Epithelial cell of esophagus (primary cell): ENCODE data around the gene SUGP2.
A peak's percentile ranks its signal among the peaks of the same experiment; 100 is the strongest.

Experiments used
- DNase-seq: peaks from one replicate; pipeline ENCODE4 v3.0.0; 2010; ENCODE audit warnings: low read depth
- H3K4me3 ChIP-seq: 2 replicates; pipeline ENCODE4 v1.5.1; 2011; ENCODE audit warnings: mild to moderate bottlenecking, low read length, control low read depth
- TF ChIP-seq, protein P1 (sequence below): IDR thresholded peaks from 2 replicates; pipeline ENCODE4 v1.5.1; 2011; ENCODE audit warnings: low read depth, mild to moderate bottlenecking, low read length, control low read depth, inconsistent platforms; ENCODE audit not compliant: insufficient read depth; ENCODE audit errors: missing control alignments

SUGP2 gene

DNA sequence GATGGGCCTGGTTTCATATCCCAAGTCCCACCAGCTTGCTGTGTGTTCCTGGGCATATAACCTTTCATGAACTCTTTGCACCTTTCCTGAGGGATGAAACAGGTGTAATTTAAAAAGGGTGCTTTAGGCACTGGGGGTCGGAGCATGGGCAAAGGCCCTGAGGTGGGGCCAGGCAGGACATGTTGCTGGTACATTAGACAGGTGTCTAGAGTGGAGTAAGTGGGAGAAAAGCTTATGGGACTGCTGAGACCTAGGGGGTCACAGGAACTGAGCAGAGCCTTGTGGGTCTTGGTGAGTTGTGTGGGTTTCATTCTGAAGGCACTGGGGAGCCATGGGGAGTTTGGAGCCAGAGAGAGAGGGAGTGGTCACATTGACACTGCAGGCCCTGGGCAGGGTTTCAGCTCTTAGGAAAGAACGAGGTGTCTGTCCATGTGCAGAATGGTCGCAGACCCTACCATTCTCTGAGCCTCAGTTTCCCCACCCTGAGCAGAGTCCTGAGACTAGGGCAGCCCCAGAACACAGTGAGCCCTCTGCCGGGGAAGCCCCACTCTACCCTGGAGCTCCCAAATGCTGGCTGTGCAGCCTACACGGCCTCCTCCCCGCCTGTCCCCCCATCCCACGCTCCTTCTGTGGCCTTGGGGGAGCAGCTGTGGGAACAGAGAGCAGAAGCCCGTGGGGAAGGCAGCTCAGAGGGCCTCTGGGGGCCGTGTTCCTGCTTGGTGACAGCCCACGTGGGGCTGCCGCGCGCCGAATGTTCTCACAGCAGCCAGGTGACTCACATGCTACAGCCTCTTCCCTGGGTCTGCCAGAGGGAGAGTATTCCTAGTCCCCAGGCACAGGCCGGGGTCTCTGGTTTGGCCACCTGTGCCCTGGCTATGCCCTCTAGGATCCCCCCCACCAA is 85.0 kb downstream of the SUGP2 start:
- TF ChIP-seq, protein P1, sequence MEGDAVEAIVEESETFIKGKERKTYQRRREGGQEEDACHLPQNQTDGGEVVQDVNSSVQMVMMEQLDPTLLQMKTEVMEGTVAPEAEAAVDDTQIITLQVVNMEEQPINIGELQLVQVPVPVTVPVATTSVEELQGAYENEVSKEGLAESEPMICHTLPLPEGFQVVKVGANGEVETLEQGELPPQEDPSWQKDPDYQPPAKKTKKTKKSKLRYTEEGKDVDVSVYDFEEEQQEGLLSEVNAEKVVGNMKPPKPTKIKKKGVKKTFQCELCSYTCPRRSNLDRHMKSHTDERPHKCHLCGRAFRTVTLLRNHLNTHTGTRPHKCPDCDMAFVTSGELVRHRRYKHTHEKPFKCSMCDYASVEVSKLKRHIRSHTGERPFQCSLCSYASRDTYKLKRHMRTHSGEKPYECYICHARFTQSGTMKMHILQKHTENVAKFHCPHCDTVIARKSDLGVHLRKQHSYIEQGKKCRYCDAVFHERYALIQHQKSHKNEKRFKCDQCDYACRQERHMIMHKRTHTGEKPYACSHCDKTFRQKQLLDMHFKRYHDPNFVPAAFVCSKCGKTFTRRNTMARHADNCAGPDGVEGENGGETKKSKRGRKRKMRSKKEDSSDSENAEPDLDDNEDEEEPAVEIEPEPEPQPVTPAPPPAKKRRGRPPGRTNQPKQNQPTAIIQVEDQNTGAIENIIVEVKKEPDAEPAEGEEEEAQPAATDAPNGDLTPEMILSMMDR = no peak
- peak; percentile 28 for DNase-seq
- no peak overlapping the region for H3K4me3 ChIP-seq

DNA sequence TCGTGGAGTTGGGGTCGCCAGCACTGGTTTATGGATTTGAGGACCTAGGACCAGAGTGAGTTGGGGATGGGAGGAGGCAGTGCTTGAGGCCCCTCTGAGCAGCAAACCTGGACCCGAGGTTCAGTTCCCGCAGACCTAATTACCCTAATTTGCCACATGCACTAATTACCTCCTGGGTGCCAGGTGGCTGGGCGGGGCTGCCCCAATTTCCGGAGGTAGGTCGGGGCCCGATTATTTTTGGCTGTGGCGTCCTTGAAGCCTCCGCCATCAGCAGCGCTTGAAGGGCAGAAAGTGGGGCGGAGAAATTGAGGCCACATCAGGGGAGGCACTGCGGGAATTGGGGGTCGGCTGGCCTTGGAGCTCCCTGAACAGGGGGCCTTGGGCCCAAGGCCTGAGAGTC is 86.4 kb downstream of the SUGP2 start:
- DNase-seq = no peak
- H3K4me3 ChIP-seq = no peak overlapping the region
- TF ChIP-seq, protein P1 = no peak

- no peak for DNase-seq
- no peak overlapping the region for H3K4me3 ChIP-seq
- TF ChIP-seq, protein P1 = no peak
Measured at GRCh38 chr19:18946335-18946734, 87.0 kb downstream of the SUGP2 start.

- H3K4me3 ChIP-seq = no peak overlapping the region
- TF ChIP-seq, protein P1 = no peak
- DNase-seq = no peak
Measured at GRCh38 chr19:18945297-18945696, 88.0 kb downstream of the SUGP2 start.

DNA sequence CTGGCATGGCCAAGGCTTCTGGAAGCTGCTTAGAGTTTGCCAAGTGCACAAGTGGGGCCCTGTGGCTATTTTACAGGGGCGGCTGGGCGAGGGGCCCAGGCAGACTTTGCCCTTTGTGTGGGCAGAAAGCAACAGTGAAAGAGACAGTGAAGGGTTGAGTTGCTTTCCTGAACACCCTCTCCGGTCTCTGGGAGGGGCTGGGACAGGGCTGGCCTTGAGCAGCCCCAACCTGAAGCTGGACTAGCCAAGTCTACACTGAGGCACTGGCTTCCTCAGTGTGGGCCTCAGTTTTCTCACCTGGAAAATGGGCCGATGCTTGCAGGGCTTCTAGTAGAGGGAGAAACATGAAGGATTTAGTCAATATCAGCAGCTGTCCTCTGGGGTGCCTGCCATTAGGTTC is 89.9 kb downstream of the SUGP2 start:
- TF ChIP-seq, protein P1 = no peak
- H3K4me3 ChIP-seq = no peak overlapping the region
- no peak for DNase-seq

DNA sequence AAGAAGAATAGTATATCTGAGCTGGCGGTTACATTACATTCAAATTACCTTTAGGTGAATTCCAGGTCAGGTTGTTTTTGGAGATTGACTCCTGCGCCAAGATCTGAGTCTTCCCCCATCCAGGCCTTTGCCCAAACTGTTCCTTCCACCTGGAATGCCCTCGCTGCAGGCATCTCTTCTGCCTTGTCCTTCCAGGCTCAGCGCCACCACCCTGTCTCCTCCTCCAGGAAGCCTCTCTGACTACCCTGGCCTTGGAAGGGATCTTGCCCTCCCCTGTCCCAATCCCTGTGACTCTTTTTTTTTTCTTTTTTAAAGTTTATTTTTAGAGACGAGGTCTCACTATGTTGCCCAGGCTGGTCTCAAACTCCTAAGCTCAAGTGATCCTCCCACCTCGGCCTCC is 90.6 kb downstream of the SUGP2 start:
- DNase-seq = no peak
- TF ChIP-seq, protein P1 = no peak
- no peak overlapping the region for H3K4me3 ChIP-seq
